Psoas muscle (tissue), 8 donors: Measurements from ENCODE around the gene VPS50. TPM values are rescaled to one million over a fixed set of nuclear protein-coding genes. Genes with fewer than 3 reads are reported as not detected.
A peak's percentile ranks its signal among the peaks of the same experiment; 100 is the strongest.

Experiments used
- ATAC-seq, 4 donors: fragments of 200-7000 bp; cut with Tn5 transposase; one replicate each; pipeline ENCODE4 v1.9.1; 2020; ENCODE audit warnings: moderate library complexity in 3 of 4, mild to moderate bottlenecking in 2 of 4
- DNase-seq, 2 donors: peaks; one replicate each; pipeline ENCODE4 v3.0.0-alpha.2; 2020
- H3K27ac ChIP-seq: fragments of 200-600 bp; one replicate; pipeline ENCODE4 v1.8.0; 2022
- H3K27me3 ChIP-seq, 3 donors: fragments of 200-600 bp in 1 of 3; one replicate each; pipeline versions ENCODE4 v1.6.1 to v1.8.0; 2013 to 2022; ENCODE audit warnings: low read length in 2 of 3, mild to moderate bottlenecking in 2 of 3, moderate library complexity in 1 of 3; ENCODE audit not compliant: insufficient read depth in 3 of 3
- H3K36me3 ChIP-seq, 2 donors: fragments of 200-600 bp in 1 of 2; one replicate each; pipeline versions ENCODE4 v1.6.1 to v1.8.0; 2013 to 2022; ENCODE audit warnings: low read depth in 1 of 2, mild to moderate bottlenecking in 1 of 2, moderate library complexity in 1 of 2; ENCODE audit not compliant: insufficient read depth in 1 of 2
- H3K4me1 ChIP-seq: fragments of 200-600 bp; one replicate; pipeline ENCODE4 v1.8.0; 2022
- H3K4me3 ChIP-seq: fragments of 200-600 bp; one replicate; pipeline ENCODE4 v1.8.0; 2022; ENCODE audit warnings: mild to moderate bottlenecking
- H3K9me3 ChIP-seq: fragments of 200-600 bp; one replicate; pipeline ENCODE4 v1.8.0; 2022
- CTCF ChIP-seq: fragments of 200-600 bp; IDR thresholded peaks from one replicate; pipeline ENCODE4 v1.8.0; 2022; ENCODE audit warnings: antibody characterized with exemption
- WGBS, 3 donors: extraction: QIAGEN DNeasy Blood & Tissue Kit; methylation state at CpG; one replicate each; pipeline versions ENCODE4 v1.1.6 to v1.1.7; 2013; 5-methylcytosine and 5-hydroxymethylcytosine counted together
- intact Hi-C, 2 donors: fragments of 100-400 bp; cut with DNase I; formaldehyde crosslinking; loops; one replicate each; pipeline versions ENCODE4 v1.11.0 to v1.14.2; 2022
- polyA plus RNA-seq, 3 donors: library from polyadenylated mRNA; stranded (reverse); fragments of 200-250 nt; gene quantifications; one replicate each; pipeline ENCODE4 v1.2.3, GENCODE V29; 2013
- total RNA-seq, 4 donors: library from RNA; stranded (reverse); fragmentation: NEBNext Ultra II Directional in 2 of 4; extraction: Animal tissue kit (Norgen Biotek cat#: 25700) in 2 of 4; gene quantifications; one replicate each; pipeline versions ENCODE4 v1.2.1 to v1.2.4, GENCODE V29; 2021 to 2023
- donor health status: healthy with polysubstance abuse.
- donor health status: DM: no; HTN: no; CAD: no; lungs with moderate emphysema.
- donor health status: Bipolar disorder and iron deficiency.
- donor health status: healthy.
- donor health status: DM: yes; HTN: yes; CAD: no.
- donor health status: DM: no; HTN: no; CAD: no.
- donor health status: DM: no; HTN: no; CAD: no.
- donor health status: DM: yes; HTN: yes; CAD: no.

VPS50 gene
- total and polyA plus RNA-seq, 7 donors: 6.2 to 22.4 (median 17.6) TPM

- Histone ChIP-seq H3K27me3 (no peaks in the 10 kb centered on the region), H3K4me1 (no peaks in the 10 kb centered on the region), H3K9me3 (no peaks in the 10 kb centered on the region), H3K36me3 (peaks cover 0 to 10% of the 10 kb centered on the region in 2 donors), H3K4me3 (no peak overlapping the region), H3K27ac (no peak overlapping the region)
- ATAC-seq: peak in 2 of 4 donors; percentile 30 to 40
- intact Hi-C loops: loop anchor here (10.0 kb wide), 2 partner anchors 839 to 1189 kb away; no protein-coding TSS in a partner anchor
- WGBS, 3 donors: 54 to 63% (median 56%) methylated on average over 9 of the region's 9 CpGs
- DNase-seq: no peak
- TF ChIP-seq CTCF: peak; percentile 61
Measured at GRCh38 chr7:93245525-93246432, 13.6 kb downstream of the VPS50 start.

DNA sequence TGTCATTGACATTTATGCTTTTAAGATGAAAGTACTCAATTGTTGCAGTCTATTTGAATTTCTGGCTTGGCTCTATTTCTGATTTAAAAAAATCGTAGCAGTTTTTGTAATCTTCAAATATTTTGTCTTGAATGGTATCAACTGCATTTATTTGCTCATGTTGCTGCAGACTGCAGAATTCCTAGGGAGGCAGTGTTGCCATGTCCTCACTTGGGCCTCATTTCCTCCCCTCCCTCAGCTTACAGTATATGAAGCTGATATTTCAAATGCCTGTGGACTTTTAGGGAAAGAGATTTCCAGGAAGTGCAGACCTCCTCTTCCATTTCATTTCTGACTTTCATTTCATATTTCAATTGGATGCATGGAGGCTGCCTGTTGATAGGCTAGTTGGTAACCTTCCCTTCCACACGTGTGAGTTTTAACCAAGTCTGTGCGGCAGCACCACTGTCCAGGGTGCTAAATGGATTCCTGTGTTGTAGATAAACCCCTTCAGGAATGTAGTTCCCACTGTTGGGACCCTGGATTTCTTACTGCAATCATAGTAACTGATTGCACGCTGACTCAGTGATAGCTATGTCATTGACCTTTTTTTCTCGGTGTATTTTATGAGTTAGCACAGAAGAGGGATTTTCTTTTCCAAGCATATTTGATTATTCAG lies 17.5 kb downstream of the VPS50 start:
- Histone ChIP-seq H3K27me3 (no peaks in the 10 kb centered on the region), H3K4me3 (no peak overlapping the region), H3K27ac (no peak overlapping the region), H3K9me3 (no peaks in the 10 kb centered on the region), H3K4me1 (no peaks in the 10 kb centered on the region), H3K36me3 (peaks cover 0 to 9% of the 10 kb centered on the region in 2 donors)
- 62 to 73% (median 68%) methylated on average over 5 of the region's 5 CpGs for WGBS, 3 donors
- DNase-seq (no peak), ATAC-seq (no peak)
- TF ChIP-seq CTCF: no peak
- intact Hi-C loops: loop anchor here (10.0 kb wide), 2 partner anchors 835 to 1185 kb away; no protein-coding TSS in a partner anchor

DNA sequence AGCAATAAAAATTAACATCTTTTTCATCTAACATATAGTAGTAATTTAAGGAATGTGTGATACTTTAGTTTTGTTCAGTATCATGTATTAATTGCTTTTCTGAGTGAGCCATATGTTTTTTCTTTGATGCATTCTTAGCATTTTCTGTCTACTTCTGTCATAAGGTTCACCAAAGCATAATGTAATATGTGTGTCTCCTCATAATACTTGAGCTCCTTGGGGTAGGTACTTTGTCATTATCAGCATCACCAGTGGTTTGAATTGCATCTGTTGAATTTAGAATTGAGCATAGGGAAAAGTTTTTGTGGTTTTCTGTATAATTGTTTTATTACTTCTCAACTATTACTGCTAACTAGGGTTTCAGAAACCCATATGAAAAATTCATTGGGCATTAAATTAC lies 26.5 kb downstream of the VPS50 start:
- Histone ChIP-seq H3K27me3 (no peaks in the 10 kb centered on the region), H3K9me3 (no peaks in the 10 kb centered on the region), H3K4me3 (no peak overlapping the region), H3K4me1 (no peaks in the 10 kb centered on the region), H3K27ac (no peak overlapping the region), H3K36me3 (peaks cover 0 to 89% of the 10 kb centered on the region in 2 donors)
- no peak for DNase-seq
- no peak for ATAC-seq
- no peak for TF ChIP-seq CTCF
- intact Hi-C loops: no loop called here

DNA sequence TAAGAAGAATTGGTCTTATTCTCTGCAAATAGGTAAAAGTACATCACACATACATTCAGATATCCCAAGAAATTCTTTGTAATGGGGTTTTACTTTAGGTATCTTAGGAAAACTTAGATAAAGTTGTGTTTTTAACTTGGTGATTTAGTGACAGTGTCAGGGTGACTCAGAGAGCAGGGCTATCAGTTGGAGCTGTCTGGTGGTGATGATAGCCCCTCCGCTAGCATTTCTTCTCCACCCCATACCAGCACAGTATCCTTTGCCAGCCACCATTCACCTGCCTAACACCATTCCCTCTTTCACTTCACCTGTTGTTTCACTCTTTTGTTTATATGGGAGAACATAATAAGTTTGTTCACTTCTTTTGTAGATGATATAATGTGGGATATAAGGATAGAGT lies 30.4 kb downstream of the VPS50 start:
- DNase-seq (no peak), ATAC-seq (no peak)
- Histone ChIP-seq H3K27me3 (no peaks in the 10 kb centered on the region), H3K4me3 (no peak overlapping the region), H3K4me1 (no peaks in the 10 kb centered on the region), H3K36me3 (peaks cover 0 to 75% of the 10 kb centered on the region in 2 donors), H3K27ac (no peak overlapping the region), H3K9me3 (no peaks in the 10 kb centered on the region)
- 95 to 100% (median 96%) methylated on average over 1 of the region's 1 CpG for WGBS, 3 donors
- intact Hi-C loops: no loop called here
- no peak for TF ChIP-seq CTCF
